GM21447 (cell line): Measurements from ENCODE around the gene SPATA21.
A peak's percentile ranks its signal among the peaks of the same experiment; 100 is the strongest.
"Not testable (repeated sequence)": the region's sequence is repeated elsewhere in the genome, so short reads cannot be mapped to it uniquely, and the experiment has no call there.

Experiments
- ATAC-seq: cut with Tn5 transposase; IDR thresholded peaks from one replicate; pipeline ENCODE4 v1.9.1; 2021; ENCODE audit not compliant: unreplicated experiment

SPATA21 gene

DNA sequence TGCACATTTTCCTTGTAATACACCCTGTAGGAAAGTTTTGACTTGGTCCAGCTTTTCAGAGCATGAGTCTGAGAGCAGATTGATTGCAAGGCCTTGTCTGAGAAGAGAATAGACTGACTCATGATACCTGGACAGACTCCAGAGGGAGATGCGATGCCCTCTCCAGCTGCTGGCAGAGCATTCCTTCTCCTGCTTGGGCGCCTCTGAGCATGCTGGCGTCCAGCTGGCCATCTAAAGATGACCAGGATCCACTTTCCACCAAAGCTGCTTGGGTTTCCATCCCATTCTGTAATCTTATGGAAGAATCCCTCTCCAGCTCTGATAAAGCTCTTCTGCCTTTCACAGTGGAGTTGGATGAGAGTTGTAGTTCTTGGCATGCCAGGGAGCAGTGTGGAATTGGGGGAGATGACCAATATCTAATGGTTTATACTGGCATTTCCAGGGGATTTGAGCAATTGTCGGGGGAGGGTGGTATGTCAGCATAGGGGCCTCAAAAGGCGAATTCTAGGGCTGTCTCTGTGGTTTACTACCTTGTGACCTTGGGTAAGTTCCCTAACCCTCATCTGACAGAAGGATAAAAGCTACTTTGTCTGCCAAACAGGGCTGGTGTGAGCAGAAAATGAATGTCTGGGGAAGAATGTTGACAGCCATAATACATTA lies 50.6 kb downstream of the SPATA21 start:
- ATAC-seq, result no peak

DNA sequence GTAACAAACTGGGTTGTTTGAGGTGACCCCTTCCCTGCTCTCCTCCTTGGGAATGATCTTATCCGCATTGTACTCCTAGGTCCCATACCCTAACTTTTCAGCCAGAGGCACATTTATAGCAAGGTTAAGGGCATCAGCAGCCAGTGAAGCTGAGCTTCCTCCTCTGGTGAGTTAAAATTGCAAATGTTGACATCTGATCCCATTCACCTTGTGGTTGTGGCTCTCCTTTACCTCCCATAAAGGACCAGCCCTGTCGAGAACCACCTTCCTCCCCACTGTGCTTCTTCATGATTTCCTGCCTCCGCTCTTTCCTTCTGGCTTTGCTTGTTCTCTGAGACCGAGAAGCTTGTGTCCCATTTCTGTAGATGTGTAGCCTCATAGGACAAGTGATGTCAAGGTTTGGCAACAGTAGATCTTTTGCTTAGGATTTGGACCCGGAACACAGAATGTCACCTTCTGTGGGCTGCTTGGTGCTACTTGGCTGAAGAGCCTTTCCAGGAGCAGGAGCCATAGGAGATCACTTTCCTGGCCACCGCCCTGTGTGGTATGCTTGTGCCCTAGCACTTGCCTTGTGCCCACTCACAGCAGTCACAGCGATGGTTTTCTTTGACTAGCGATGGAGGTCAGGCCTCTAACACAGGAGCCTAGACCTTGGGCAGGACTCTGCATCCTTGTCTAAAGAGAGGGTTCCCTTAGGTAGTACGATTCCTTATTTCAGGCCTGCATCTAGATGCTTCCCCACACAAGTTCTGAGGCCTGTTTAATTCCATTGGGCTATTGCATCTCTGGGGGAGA lies 51.4 kb downstream of the SPATA21 start:
- no peak for ATAC-seq

DNA sequence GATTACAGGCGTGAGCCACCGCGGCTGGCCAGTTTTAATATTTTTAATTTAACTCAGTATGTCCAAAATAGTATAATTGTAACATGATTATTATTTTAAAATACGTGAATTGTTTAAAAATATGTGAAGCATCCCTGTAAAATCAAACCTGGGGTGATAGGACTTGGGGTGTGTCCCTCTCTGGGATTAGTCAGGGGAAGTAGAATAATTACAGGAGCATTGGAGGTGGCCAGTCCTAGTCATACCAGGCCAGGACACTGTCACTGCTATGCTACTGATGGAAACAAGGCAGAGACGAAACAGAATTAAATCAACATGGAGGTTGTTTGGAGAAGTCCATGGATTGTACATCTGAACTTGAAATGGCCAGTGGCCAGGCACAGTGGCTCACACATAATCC lies 53.3 kb downstream of the SPATA21 start:
- no peak for ATAC-seq

DNA sequence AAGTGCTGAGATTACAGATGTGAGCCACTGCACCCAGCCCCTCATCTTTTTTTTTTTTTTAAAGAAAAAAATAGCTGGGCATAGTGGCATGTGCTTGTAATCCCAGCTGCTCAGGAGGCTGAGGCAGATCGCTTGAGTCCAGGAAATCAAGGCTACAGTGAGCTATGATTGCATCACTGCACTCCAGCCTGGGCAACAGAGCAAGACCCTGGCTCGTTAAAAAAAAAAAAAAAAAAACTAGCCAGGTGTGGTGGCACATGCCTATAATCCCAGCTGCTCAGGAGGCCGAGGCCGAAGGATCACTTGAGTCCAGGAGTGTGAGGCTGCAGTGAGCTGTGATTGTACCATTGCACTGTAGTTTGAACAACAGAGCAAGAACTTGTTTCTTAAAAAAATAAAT lies 56.4 kb downstream of the SPATA21 start:
- ATAC-seq, result no peak

DNA sequence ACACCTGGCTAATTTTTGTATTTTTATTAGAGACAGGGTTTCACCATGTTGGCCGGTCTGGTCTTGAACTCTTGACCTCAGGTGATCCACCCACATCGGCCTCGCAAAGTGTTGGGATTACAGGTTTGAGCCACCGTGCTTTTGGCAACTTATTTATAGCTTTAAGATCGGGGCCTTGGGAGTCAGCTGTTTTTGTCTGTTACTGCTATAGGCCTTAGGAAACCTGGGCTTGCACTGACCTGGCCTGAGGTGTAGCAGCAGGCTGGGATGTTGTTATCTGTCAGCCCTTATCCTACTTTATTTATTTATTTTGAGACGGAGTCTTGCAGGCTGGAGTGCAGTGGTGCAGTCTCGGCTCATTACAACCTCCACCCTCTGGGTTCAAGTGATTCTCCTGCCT lies 58.8 kb downstream of the SPATA21 start:
- no peak for ATAC-seq

DNA sequence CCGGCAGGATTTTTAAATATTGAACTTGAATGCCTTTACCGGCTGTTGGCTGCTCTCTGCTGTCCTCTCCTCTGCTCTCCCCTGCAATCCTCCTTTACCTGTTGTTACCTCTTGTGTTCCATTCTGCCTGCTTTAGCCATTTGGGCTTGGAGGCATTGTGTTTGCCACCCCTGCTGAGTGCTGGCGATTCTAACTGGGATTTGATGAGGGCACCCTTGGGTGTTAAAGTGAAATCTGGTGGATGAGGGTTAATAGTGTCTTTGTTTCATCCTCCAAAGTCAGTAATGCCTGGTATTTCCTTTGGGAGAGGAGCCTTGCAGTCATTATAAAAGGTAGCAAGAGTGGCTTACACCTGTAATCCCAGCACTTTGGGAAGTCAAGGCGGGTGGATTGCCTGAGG lies 60.3 kb downstream of the SPATA21 start:
- no peak for ATAC-seq

DNA sequence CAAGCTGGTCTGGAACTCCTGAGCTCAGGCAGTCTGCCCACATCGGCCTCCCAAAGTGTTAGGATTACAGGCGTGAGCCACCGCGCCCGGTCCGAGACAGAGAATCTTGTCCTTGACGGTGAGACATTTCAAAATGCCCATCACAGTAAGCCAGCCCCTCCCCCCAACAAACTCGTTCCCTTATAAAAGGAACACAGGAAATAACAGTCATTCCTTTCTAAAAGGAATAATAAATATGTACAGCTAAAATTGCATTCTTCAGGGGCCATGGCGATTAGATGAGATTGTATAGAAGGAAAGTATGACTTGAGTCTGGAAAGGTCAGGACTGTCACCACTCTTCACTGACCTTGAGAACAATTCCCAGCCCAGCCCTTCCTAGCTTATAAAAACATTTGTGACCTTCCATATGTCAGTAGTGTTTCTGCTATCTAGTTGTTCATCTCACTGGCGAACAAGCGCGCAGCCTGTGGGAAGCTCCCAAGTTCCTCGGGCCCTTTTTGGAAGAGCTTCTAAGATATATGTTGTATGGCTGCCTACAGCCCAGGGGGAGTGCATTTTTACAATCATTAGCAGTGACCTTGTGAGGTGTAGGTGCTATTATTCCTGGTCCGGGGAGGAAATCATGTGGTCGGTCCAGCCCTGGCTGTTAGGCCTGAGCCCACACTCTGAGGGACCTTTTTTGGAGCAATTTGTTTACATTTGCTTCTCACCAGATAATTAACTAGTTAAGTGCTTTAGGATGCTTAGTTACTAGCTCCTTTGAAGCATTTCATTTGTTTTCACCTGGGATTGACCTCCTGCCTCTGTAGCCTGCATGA lies 61.5 kb downstream of the SPATA21 start:
- no peak for ATAC-seq

DNA sequence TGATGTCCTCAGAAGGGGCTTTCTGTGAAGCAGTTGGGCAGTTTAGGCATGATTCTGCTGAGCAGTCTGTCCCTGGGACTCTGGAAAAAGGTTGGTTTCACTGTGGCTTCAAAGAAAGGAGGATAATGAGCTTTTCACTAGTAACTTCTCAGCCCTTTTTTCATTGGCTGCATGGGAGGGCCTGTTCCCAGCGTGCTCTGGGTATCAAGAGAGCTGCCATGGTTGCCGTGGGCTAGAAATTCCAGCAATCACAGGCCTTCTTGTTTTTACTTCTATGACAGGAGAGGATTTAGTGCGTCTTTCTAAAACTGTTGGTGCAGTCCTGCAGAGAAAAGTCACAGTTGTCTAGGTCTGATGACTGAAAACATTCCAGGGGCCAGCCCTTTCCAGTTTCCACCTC lies 63.0 kb downstream of the SPATA21 start:
- ATAC-seq, result no peak

DNA sequence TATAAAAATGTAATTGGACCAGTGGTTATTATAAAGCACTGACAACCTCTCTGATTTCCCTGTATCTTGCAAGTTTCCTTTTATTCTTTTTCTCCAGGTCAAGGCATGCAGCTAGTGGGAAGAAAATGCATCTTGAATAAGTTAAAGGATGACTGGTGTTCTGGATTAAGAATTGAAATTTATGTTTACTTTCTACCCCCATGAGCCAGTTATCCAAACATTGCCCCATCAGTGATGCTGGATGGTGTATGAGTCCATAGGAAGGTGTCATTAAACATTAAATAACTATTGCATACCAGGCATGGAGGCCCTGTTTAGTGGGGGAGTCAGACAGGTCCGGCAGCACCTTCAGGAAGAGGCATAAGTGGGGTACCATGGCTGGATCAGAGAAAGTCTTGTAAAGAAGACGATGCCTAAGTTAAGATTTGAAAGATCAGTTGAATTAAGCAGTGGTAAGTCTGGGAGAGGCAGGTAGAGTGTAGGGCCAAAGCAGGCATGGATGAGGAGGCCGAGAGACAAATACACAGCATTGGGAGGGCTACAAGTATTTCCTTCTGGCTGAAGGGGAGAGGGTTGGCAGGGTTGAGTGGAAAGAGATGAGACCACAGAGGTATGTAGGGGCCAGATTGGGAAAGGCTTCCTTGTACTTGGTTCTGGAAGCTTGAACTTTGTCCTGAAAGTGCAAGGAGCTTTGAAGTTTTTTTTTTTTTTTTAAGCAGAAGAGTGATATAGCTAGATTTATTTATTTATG lies 64.5 kb downstream of the SPATA21 start:
- ATAC-seq, result no peak

DNA sequence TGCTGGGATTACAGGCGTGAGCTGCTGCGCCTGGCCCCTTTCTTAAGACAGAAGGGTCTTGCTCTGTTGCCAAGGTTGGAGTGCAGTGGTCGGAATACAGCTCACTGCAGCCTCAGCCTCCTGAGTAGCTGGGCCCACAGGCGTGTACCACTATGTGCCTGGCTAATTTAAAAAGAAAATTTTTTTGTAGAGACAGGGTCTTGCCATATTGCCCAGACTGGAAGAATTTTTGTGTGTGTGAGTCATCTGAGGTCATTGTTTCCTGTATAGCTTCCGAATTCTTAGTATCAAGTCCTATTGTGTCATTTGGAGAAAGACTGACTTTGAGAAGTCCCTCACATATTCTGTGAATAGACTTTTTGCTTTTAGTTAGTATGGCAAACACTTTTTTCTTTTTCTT lies 65.5 kb downstream of the SPATA21 start:
- ATAC-seq, result no peak

DNA sequence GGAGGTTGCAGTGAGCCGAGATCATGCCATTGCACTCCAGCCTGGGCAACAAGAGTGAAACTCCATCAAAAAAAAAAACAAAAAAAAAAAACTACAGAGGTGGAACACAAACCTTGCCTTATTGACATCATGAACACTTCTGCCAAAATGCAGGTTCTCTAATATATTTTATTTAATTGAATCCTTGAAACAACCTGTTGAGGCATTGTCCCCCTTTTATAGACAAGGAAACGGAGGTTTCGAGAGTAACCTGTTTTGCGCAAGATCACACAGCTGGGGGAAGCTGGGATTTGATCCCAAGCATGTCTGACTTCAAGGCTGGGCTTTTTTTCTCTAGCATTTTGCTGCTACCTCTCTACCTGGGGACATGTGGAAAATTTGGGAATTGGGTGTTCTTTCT lies 67.4 kb downstream of the SPATA21 start:
- no peak for ATAC-seq

DNA sequence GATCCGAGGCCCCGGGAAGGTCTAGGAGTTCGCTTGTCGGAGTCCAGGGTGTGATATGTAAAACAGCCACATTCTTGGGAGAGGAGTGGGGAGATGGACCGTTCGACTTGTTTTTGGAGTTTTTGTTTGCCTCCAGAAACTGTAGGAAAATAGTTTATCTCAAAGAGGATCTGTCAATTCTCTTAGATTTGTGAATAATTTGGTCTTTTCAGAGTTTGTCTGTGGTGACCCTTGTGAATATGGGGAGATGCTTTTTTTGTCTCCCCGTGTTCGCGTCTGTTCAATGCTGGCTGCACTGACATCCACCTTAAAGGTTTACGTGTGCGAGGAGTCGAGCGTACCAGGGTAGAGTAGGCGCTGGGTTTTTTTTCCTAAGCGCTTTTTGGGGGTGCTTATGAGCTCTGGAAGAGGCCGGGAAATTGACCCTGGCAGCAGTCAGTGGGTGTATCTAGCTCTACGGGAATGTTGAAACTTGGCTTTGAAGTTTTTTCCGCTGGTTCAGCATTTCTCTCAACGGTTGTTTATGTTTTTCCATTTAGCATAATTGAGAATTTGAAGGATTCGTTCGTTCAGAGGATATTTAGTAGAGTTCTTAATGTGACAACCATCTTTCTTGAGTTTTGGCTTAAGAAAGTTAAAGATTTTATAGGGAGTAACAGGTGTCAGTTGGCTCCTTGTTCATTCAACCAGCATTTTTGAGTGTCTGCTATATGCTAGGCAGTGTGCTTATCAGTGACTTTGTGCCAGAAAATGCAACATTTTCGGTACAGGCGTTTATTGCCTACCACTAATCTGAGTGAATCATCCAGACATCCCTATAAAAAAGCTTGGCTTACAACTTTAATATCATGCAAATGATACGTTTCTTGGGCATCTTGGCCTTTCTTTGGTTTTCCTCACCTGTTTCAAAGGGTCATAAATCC lies 69.0 kb downstream of the SPATA21 start:
- ATAC-seq, result no peak

DNA sequence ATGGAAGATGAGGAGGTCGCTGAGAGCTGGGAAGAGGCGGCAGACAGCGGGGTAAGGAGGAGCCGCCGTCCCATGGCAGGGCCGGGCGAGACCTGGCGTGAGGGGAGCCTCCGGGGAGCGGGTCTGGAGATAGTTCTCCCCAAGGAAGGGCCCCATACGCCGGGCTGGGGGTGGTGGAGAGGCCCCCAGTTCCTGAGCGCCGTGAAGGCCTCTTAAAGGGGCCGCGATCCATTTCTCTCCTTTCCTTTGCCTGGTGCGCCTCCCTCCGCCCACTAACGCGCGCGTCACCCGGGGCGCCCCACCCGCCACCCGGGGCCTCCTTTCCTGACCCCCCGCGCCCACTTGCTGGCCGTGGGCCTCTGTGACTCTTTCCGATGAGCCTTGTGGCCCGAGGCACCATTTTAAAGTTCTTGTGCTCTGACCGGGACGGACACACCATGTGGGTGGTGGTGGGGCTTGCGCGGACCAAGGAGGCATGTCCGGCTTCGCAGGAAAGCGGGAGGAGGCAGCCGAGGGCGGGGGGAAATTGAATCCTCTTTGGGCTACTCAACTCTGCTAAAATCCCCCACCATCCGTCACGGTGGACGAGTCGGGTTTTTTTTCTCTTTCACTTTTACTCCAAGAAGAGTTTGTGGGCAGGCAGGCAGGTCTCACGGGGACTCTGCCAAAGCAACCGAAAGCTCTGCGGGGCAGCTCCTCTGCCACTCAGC lies 69.8 kb downstream of the SPATA21 start:
- ATAC-seq, result peak; percentile 55

DNA sequence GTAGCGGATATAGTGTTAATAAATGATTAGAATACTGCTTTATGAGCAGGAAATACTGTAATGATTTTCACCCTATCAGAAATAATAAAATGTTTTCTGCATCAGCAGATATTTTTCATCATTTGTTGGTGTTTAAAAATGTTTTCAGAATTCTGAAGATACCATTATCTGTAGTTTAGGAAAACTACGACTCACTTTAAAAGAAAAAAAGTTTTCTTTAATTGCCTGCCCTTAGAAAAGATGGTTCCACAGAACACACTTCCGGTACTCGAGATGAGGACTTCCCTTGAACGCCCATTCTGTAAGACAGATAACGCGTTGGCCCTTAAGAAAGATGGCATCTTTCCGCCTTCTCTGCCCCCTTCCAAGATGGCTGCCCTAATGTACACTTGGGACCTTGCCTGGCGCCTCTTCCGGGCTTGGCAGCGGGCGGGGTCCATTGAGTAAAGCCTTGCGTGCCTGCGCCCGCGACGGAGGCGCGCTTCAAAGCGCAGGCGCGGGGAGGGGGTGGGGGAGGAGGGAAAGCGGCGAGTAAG lies 70.4 kb downstream of the SPATA21 start, which contains the start of gene SZRD1:
Gene SZRD1 (plus strand): TSS at position 521 of the 536 bp plus-strand sequence. CDS start 16 bp downstream, outside the sequence.
- ATAC-seq, result peak; percentile 68

DNA sequence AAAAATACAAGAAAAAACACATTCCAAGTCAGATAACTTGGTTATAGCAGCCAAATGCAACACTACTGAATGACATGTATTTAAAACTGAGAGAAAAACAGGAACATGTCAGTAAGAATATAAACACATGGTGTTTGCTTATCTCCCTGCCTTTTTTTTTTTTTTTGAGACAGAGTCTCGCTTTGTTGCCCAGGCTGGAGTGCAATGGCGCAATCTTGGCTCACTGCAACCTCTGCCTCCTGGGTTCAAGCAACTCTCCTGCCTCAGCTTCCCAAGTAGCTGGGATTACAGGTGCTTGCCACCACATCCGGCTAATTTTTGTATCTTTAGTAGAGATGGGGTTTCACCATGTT lies 72.1 kb downstream of the SPATA21 start:
- ATAC-seq, result not testable (repeated sequence)

DNA sequence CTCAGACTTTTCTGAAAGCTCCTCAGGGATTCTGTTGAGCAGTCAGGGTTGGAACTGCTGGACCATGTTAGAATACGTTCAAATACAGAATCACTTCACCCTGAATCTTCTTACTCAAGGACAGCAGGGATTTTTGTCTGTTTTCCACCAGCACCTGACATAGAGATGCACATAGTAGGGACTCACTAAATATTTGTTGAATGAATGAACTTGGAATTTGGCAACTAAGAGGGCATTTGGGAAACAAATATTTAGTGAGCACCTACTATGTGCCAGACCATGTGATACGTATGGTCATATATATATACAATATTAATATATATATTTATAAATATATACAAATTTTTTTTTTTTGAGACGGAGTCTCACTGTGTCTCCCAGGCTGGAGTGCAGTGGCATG lies 80.4 kb downstream of the SPATA21 start:
- no peak for ATAC-seq

DNA sequence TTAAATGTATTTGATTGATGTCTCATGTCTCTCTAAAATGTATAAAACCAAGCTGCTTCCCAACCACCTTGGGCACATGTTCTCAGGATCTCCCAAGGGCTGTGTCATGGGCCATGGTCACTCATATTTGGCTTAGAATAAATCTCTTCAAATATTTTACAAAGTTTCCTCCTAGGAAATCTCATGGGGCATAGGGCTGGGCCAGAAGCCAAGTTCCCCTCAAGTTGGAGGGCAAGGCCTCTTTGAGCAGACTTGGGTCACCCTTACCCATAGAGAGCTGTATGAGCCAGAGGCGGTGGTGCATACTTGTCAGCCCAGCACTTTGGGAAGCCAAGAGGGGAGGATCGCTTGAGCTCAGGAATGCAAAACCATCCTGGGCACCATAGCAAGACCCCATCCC lies 82.6 kb downstream of the SPATA21 start:
- no peak for ATAC-seq

DNA sequence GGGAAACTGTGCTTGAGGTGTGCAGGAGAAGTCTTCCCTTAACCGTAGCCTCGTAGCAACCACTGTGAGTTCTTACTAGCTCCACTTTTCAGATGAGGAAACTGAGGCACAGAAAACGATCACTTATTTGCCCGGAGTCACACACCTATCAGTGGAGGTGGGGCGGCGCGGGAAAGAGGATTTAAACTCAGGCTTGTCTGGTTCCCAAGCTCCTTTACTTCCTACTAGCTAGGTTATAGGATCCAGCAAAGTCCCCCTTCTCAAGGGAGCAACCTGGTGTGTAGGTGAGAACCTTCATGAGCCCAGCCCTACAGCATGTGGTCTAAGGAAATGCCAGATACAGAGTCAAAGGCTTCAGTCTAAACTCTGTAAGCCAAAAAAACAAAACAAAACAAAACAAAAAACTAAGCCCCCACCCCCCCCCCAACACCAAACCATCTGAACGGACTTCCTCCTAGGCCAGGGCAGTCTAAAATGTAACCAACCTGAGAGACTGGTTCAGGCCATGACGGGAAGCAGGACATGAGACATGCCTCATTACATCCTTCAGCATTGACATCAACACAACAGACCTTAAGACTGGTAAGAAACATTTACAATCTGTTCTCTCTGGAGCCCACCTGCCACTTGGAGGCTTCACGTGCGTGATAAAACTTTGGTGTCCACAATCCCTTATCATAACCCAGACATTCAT lies 84.2 kb downstream of the SPATA21 start:
- no peak for ATAC-seq
